Endothelial cell of umbilical vein (primary cell): ENCODE measurements around the gene TRIM41. TPM values are rescaled to one million over a fixed set of nuclear protein-coding genes. Genes with fewer than 3 reads are reported as not detected.

ENCODE experiments used
- BruUV-seq: library from RNA; stranded (reverse); fragments of 400-500 nt; replicated peaks from 2 replicates; lab custom pipeline; 2021; lab: Mats Ljungman, UMichigan
- CTCF ChIA-PET: fragments of 300-600, 350-600 bp; sonication (Branson Sonifier 250); formaldehyde crosslinking; loops from one replicate; lab custom pipeline; 2021; ENCODE audit warnings: antibody characterized with exemption, inconsistent platforms; lab: Charles Lee
- POLR2A ChIA-PET: fragments of 300-600, 350-600 bp; sonication (Branson Sonifier 250); formaldehyde crosslinking; loops from one replicate; lab custom pipeline; 2021; ENCODE audit warnings: antibody characterized with exemption, inconsistent platforms; lab: Charles Lee
- DNase-seq: peaks from one replicate; pipeline ENCODE4 v3.0.0-alpha.2; 2011; ENCODE audit warnings: low read depth, low spot score
- FAIRE-seq: peaks from 2 replicates; lab custom pipeline; 2011; peaks lifted over from hg19 to GRCh38; lab: Jason Lieb, UNC
- H2AFZ ChIP-seq: 2 replicates; pipeline ENCODE4 v1.6.0; 2012; ENCODE audit warnings: low read depth, low read length, control low read depth, inconsistent platforms
- H3K27ac ChIP-seq: 2 replicates; pipeline ENCODE4 v1.5.1; 2011; ENCODE audit warnings: low read depth, mild to moderate bottlenecking, control low read depth, low read length, moderate library complexity; ENCODE audit not compliant: insufficient read depth
- H3K27me3 ChIP-seq, 2 experiments: 2 replicates each; pipeline versions ENCODE4 v1.6.0 to v1.6.1; 2011; ENCODE audit warnings: low read length in 2 of 2, mixed read lengths in 1 of 2; ENCODE audit not compliant: control insufficient read depth in 2 of 2, insufficient read depth in 2 of 2
- H3K36me3 ChIP-seq, 2 experiments: 2 replicates in 1 of 2; 3 replicates in 1 of 2; pipeline ENCODE4 v1.5.1; 2011; ENCODE audit warnings: low read length in 2 of 2, mild to moderate bottlenecking in 1 of 2, moderate library complexity in 1 of 2; ENCODE audit not compliant: control insufficient read depth in 2 of 2, insufficient read depth in 2 of 2; ENCODE audit errors: extremely low read depth in 1 of 2
- H3K4me1 ChIP-seq: 3 replicates; pipeline ENCODE4 v1.5.1; 2011; ENCODE audit warnings: mild to moderate bottlenecking, low read length; ENCODE audit not compliant: control insufficient read depth, insufficient read depth; ENCODE audit errors: extremely low read depth
- H3K4me2 ChIP-seq: 2 replicates; pipeline ENCODE4 v1.6.1; 2011; ENCODE audit warnings: low read length, control low read depth, mixed read lengths; ENCODE audit not compliant: insufficient read depth
- H3K4me3 ChIP-seq, 3 experiments: fragments of 200-600 bp in 1 of 3; sonication (generic), shearing (Covaris generic) in 1 of 3; replicated peaks in 1 of 3; 2 replicates each; pipeline ENCODE4 v1.5.1; 2011 to 2016; ENCODE audit warnings: control low read depth in 3 of 3, low read length in 3 of 3, mild to moderate bottlenecking in 2 of 3, inconsistent platforms in 1 of 3, low read depth in 1 of 3, moderate library complexity in 1 of 3; ENCODE audit not compliant: insufficient read depth in 1 of 3
- H3K79me2 ChIP-seq: 2 replicates; pipeline ENCODE4 v1.6.0; 2012; ENCODE audit warnings: low read length, inconsistent platforms; ENCODE audit not compliant: control insufficient read depth, insufficient read depth
- H3K9ac ChIP-seq: replicated peaks from 2 replicates; pipeline ENCODE3; 2011; ENCODE audit warnings: low read length, control low read depth; ENCODE audit not compliant: insufficient read depth; ENCODE audit errors: extremely low read depth
- H3K9me1 ChIP-seq: replicated peaks from 3 replicates; pipeline ENCODE4 v1.6.0; 2011; ENCODE audit warnings: mild to moderate bottlenecking, low read length; ENCODE audit not compliant: control insufficient read depth, insufficient read depth; ENCODE audit errors: extremely low read depth
- H3K9me3 ChIP-seq: replicated peaks from 2 replicates; pipeline ENCODE4 v1.5.1; 2012; ENCODE audit warnings: low read length, inconsistent platforms; ENCODE audit not compliant: control insufficient read depth, insufficient read depth
- H4K20me1 ChIP-seq: replicated peaks from 2 replicates; pipeline ENCODE3; 2011; ENCODE audit warnings: mild to moderate bottlenecking, low read length; ENCODE audit not compliant: control insufficient read depth, insufficient read depth; ENCODE audit errors: extremely low read depth
- EZH2 ChIP-seq: IDR thresholded peaks from 2 replicates; pipeline ENCODE4 v1.6.1; 2012; ENCODE audit warnings: borderline replicate concordance, low read depth, mild to moderate bottlenecking, moderate library complexity, low read length, inconsistent platforms; ENCODE audit not compliant: severe bottlenecking
- FOS ChIP-seq: IDR thresholded peaks from 2 replicates; pipeline ENCODE4 v1.6.1; 2011; ENCODE audit warnings: mild to moderate bottlenecking, low read length, moderate library complexity, borderline replicate concordance; ENCODE audit not compliant: insufficient read depth
- JUN ChIP-seq: IDR thresholded peaks from 2 replicates; pipeline ENCODE4 v1.6.1; 2011; ENCODE audit warnings: borderline replicate concordance, low read depth; ENCODE audit not compliant: insufficient read length, insufficient read depth
- MYC ChIP-seq: IDR thresholded peaks from one replicate; pipeline ENCODE4 v1.6.1; 2011; ENCODE audit warnings: mild to moderate bottlenecking, low read depth, low read length
- POLR2A ChIP-seq: IDR thresholded peaks from 2 replicates; pipeline ENCODE4 v1.6.1; 2012; ENCODE audit warnings: low read depth, mild to moderate bottlenecking, control low read depth, low read length
- dilution Hi-C: fragments of 300-500 bp; cut with MboI; formaldehyde crosslinking; loops from one replicate; pipeline ENCODE4 v1.15.0; 2019; ENCODE audit warnings: low sequenced_read_pairs; ENCODE audit not compliant: extremely low pct_ligation_motif_present
- intact Hi-C: fragments of 100-400 bp; cut with micrococcal nuclease; formaldehyde crosslinking; loops from one replicate; pipeline ENCODE4 v1.10.0; 2022
- polyA plus RNA-seq, 4 experiments: library from polyadenylated mRNA; depleted of rRNA in 3 of 4; stranded (reverse) in 3 of 4; unstranded in 1 of 4; fragments of >200 nt; gene quantifications; 2 replicates each; pipeline versions ENCODE4 v1.2.1 to v1.2.3, GENCODE V29; 2011 to 2012; ENCODE audit warnings: missing spikeins in 1 of 4
- total RNA-seq: library from RNA; stranded (reverse); gene quantifications from 2 replicates; pipeline ENCODE4 v1.2.3, GENCODE V29; 2021
- TF ChIP-seq, protein P1 (sequence below): IDR thresholded peaks from 2 replicates; pipeline ENCODE4 v1.6.1; 2011; ENCODE audit not compliant: insufficient read depth, insufficient read length
- TF ChIP-seq, protein P2 (sequence below), 2 donors: IDR thresholded peaks; 1 replicate in 1 of 2; 2 replicates in 1 of 2; pipeline ENCODE4 v1.5.1; 2011; ENCODE audit warnings: low read length in 2 of 2, mild to moderate bottlenecking in 2 of 2, moderate library complexity in 2 of 2, control low read depth in 1 of 2, inconsistent platforms in 1 of 2, low read depth in 1 of 2; ENCODE audit not compliant: insufficient read depth in 1 of 2; ENCODE audit errors: extremely low read depth in 1 of 2

The TRIM41 gene
- total and polyA plus RNA-seq, 2 donors (not counting 3 experiments of a cell fraction or from before 2014, with no cell fraction given) = 11.2 to 19.9 TPM

DNA sequence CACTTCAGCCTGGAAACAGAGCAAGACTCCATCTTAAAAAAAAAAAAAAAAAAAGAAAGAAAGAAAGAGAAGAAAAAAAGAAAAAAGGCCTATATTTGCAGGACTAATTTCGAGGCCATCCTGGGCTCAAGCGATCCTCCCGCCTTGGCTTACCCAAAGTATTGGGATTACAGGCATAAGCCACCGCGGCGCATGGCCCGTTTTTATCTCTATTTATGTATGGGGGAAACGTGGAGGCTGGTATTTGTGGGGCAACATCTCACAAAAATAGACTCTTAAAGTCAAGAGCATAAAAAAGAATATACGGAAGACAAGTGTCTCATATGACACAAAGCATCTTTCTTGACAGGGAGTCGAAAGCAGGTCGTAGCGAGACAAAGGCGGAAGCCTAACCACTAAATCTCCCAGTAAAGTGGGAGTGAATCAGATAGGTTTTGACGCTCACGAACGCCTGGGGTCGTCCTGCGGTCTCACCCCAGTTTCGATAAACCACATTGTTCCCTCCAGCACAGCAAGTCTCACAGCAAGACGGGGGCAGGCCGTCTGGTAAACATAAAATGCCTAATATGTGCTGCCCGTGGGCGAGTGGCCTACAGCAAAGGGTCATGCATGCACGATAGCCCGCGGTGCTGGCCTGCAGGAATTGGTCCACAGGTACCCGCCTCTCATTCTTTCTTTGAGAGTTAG is 1.8 kb upstream of the TRIM41 start:
- intact Hi-C loops = no loop called here
- Histone ChIP-seq H2AFZ (no peak overlapping the region), H3K79me2 (peaks cover 9% of the 10 kb centered on the region), H3K4me3 (no peak overlapping the region), H3K4me1 (peaks cover 20% of the 10 kb centered on the region), H3K9ac (no peak overlapping the region), H3K9me3 (no peaks in the 10 kb centered on the region), H3K36me3 (no peaks in the 10 kb centered on the region), H4K20me1 (no peaks in the 10 kb centered on the region), H3K4me2 (no peak overlapping the region), H3K9me1 (no peaks in the 10 kb centered on the region), H3K27me3 (no peaks in the 10 kb centered on the region), H3K27ac (no peak overlapping the region)
- dilution Hi-C loops = no loop called here
- DNase-seq (no peak), FAIRE-seq (no peak)
- no peak for TF ChIP-seq EZH2
- no peak for TF ChIP-seq POLR2A
- TF ChIP-seq FOS = no peak
- TF ChIP-seq, protein P1, sequence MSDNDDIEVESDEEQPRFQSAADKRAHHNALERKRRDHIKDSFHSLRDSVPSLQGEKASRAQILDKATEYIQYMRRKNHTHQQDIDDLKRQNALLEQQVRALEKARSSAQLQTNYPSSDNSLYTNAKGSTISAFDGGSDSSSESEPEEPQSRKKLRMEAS = no peak
- TF ChIP-seq, protein P2, sequence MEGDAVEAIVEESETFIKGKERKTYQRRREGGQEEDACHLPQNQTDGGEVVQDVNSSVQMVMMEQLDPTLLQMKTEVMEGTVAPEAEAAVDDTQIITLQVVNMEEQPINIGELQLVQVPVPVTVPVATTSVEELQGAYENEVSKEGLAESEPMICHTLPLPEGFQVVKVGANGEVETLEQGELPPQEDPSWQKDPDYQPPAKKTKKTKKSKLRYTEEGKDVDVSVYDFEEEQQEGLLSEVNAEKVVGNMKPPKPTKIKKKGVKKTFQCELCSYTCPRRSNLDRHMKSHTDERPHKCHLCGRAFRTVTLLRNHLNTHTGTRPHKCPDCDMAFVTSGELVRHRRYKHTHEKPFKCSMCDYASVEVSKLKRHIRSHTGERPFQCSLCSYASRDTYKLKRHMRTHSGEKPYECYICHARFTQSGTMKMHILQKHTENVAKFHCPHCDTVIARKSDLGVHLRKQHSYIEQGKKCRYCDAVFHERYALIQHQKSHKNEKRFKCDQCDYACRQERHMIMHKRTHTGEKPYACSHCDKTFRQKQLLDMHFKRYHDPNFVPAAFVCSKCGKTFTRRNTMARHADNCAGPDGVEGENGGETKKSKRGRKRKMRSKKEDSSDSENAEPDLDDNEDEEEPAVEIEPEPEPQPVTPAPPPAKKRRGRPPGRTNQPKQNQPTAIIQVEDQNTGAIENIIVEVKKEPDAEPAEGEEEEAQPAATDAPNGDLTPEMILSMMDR (IDR thresholded peaks at IDR 0.05; ENCODE audit: extremely low read depth in 1 of 2, insufficient read depth in 1 of 2, low read depth in 1 of 2, low read length in 2 of 2) = no peak
- TF ChIP-seq JUN = no peak
- TF ChIP-seq MYC = no peak
- BruUV-seq = no TSS peak
- ChIA-PET CTCF (no interaction called here), POLR2A (interaction anchor here (1.6 to 1.7 kb wide), 2 partner anchors 14 to 33 kb away, joined by 3 to 6 read pairs; no protein-coding TSS in a partner anchor)
